OCI-LY7 (cell line): ENCODE data around the gene ITGB6. TPM values are rescaled to one million over a fixed set of nuclear protein-coding genes. Genes with fewer than 3 reads are reported as not detected.

Source experiments
- BruUV-seq: library from RNA; stranded (reverse); fragments of 400-500 nt; replicated peaks from 2 replicates; lab custom pipeline; 2021; lab: Mats Ljungman, UMichigan
- CTCF ChIA-PET: fragments of 300-600 bp; sonication (Branson Sonifier 250); formaldehyde crosslinking; loops from one replicate; lab custom pipeline; 2022; ENCODE audit warnings: antibody characterized with exemption; ENCODE audit not compliant: unreplicated experiment; lab: Charles Lee
- POLR2A ChIA-PET: fragments of 300-600 bp; sonication (Branson Sonifier 250); formaldehyde crosslinking; loops from one replicate; lab custom pipeline; 2022; ENCODE audit warnings: antibody characterized with exemption; lab: Charles Lee
- DNase-seq: peaks from one replicate; pipeline ENCODE4 v3.0.0-alpha.2; 2015; ENCODE audit warnings: low spot score
- H2AFZ ChIP-seq: fragments of 200-600 bp; sonication (generic), shearing (Covaris generic); 2 replicates; pipeline ENCODE4 v1.6.1; 2014; ENCODE audit warnings: mild to moderate bottlenecking, antibody characterized with exemption, low read length, moderate library complexity
- H3K27ac ChIP-seq: fragments of 200-600 bp; sonication (generic); 2 replicates; pipeline ENCODE4 v1.5.1; 2014; ENCODE audit warnings: mixed run types, low read depth, mild to moderate bottlenecking, moderate library complexity, low read length, inconsistent platforms; ENCODE audit not compliant: poor library complexity, severe bottlenecking
- H3K36me3 ChIP-seq: fragments of 200-600 bp; sonication (generic); 2 replicates; pipeline ENCODE4 v1.6.1; 2014; ENCODE audit warnings: mild to moderate bottlenecking, antibody characterized with exemption, low read length, moderate library complexity, mixed read lengths; ENCODE audit not compliant: insufficient read depth
- H3K4me1 ChIP-seq: fragments of 200-600 bp; sonication (generic); 2 replicates; pipeline ENCODE4 v1.5.1; 2014; ENCODE audit warnings: mild to moderate bottlenecking, low read length; ENCODE audit not compliant: insufficient read depth, poor library complexity, severe bottlenecking
- H3K4me2 ChIP-seq: fragments of 200-600 bp; sonication (generic); 2 replicates; pipeline ENCODE4 v1.6.1; 2014; ENCODE audit warnings: mild to moderate bottlenecking, low read length
- H3K4me3 ChIP-seq: fragments of 200-600 bp; sonication (generic); 2 replicates; pipeline ENCODE4 v1.5.1; 2014; ENCODE audit warnings: mild to moderate bottlenecking, low read depth, low read length; ENCODE audit not compliant: poor library complexity, severe bottlenecking
- H3K79me2 ChIP-seq: fragments of 200-600 bp; sonication (generic); 2 replicates; pipeline ENCODE4 v1.6.1; 2016; ENCODE audit warnings: low read depth, mild to moderate bottlenecking, low read length, moderate library complexity, mixed read lengths; ENCODE audit not compliant: insufficient read depth
- H3K9me2 ChIP-seq: fragments of 200-600 bp; sonication (generic); 2 replicates; pipeline ENCODE4 v1.6.1; 2016; ENCODE audit warnings: mild to moderate bottlenecking, low read length, mixed read lengths; ENCODE audit not compliant: insufficient read depth
- H3K9me3 ChIP-seq: fragments of 200-600 bp; sonication (generic); 2 replicates; pipeline ENCODE4 v1.6.1; 2014; ENCODE audit warnings: mild to moderate bottlenecking, mixed run types, low read length, mixed read lengths
- H4K20me1 ChIP-seq: fragments of 200-600 bp; sonication (generic); 2 replicates; pipeline ENCODE4 v1.6.1; 2014; ENCODE audit warnings: mild to moderate bottlenecking, antibody characterized with exemption, low read length, moderate library complexity, mixed read lengths; ENCODE audit not compliant: insufficient read depth
- EZH2phosphoT487 ChIP-seq: fragments of 200-600 bp; sonication (generic); IDR thresholded peaks from 2 replicates; pipeline ENCODE4 v1.6.1; 2018; ENCODE audit warnings: low read depth, borderline replicate concordance, mild to moderate bottlenecking, mixed run types, antibody characterized with exemption, low read length, moderate library complexity, mixed read lengths
- intact Hi-C: fragments of 100-400 bp; cut with micrococcal nuclease; formaldehyde crosslinking; loops from one replicate; pipeline ENCODE4 v1.10.0; 2022; ENCODE audit not compliant: unreplicated experiment
- total RNA-seq, 2 experiments: library from RNA; depleted of rRNA in 1 of 2; stranded (reverse); fragments of >200 nt in 1 of 2; shearing (Covaris generic) in 1 of 2; gene quantifications; 2 replicates each; pipeline ENCODE4 v1.2.3, GENCODE V29; 2014 to 2022
- TF ChIP-seq, protein P1 (sequence below): fragments of 200-600 bp; sonication (generic); conservative IDR thresholded peaks from 2 replicates; pipeline ENCODE4 v1.5.1; 2014; ENCODE audit warnings: mild to moderate bottlenecking, antibody characterized with exemption, low read length, moderate library complexity, mixed read lengths

Gene ITGB6
- total RNA-seq, 2 experiments from 2014 or later = not detected

DNA sequence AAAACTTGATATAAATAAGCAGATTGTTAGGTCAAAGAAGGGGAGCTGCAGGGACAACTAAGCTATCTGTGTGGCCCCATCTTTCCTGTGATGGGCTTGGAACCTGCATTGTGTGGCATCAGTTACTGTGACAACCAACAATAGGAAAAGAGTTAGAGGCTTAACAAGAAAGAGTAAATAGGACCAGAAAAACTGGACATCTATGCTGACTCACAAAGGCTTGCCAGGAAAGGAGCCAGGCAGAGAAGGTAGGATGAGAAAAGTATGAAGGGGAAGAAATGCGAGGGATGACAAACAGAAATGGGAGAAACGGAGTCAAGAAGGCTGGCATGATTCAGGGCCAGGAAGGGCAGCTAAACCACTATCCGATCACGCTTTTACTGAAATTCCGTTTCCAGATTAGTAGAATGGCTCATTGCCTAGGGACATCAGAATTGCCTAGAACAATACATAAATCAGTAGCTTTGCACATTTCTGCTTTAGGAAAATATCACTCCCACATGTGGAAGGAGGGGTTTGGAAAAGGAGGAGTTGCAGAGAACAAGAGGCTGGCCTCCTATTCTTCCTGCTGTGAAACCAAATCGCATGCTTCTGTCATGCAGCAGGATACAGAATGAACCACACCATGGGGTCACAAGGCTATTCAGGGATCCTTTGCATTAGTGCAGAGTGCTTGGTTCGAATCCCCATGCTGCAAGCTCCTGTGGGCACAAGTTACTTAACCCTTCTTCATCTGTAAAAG, 144.9 kb downstream of the ITGB6 start:
- Histone ChIP-seq H3K79me2 (no peaks in the 10 kb centered on the region), H3K9me2 (no peaks in the 10 kb centered on the region), H3K4me1 (no peaks in the 10 kb centered on the region), H4K20me1 (no peaks in the 10 kb centered on the region), H3K36me3 (no peaks in the 10 kb centered on the region), H3K4me2 (no peak overlapping the region), H3K27ac (no peak overlapping the region), H3K9me3 (no peaks in the 10 kb centered on the region), H2AFZ (no peak overlapping the region), H3K4me3 (no peak overlapping the region)
- ChIA-PET CTCF (no interaction called here), POLR2A (interaction anchor here (0.8 to 1.0 kb wide), 3 partner anchors 8 to 352 kb away, joined by 3 to 5 read pairs (median 4); no protein-coding TSS in a partner anchor)
- TF ChIP-seq, protein P1, sequence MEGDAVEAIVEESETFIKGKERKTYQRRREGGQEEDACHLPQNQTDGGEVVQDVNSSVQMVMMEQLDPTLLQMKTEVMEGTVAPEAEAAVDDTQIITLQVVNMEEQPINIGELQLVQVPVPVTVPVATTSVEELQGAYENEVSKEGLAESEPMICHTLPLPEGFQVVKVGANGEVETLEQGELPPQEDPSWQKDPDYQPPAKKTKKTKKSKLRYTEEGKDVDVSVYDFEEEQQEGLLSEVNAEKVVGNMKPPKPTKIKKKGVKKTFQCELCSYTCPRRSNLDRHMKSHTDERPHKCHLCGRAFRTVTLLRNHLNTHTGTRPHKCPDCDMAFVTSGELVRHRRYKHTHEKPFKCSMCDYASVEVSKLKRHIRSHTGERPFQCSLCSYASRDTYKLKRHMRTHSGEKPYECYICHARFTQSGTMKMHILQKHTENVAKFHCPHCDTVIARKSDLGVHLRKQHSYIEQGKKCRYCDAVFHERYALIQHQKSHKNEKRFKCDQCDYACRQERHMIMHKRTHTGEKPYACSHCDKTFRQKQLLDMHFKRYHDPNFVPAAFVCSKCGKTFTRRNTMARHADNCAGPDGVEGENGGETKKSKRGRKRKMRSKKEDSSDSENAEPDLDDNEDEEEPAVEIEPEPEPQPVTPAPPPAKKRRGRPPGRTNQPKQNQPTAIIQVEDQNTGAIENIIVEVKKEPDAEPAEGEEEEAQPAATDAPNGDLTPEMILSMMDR = no peak
- TF ChIP-seq EZH2phosphoT487 = no peak
- intact Hi-C loops = no loop called here
- no TSS peak for BruUV-seq
- DNase-seq = no peak

DNA sequence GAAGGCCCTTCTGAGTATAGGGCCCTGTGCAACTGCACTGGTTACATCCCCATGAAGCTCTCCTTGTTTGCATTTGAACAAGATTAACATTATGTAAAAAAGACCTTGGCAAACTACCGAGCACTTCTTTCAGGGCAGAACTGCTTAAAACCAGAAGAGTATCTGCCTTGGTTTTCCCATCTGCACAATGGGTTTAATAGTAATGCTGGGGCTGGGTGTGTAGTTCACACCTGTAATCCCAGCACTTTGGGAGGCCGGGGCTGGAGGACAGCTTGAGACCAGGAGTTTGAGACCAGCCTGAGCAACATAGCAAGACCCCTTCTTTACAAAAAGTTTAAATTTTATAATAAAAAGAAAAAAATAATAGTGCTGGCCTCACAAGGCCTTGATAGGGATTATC, 146.1 kb downstream of the ITGB6 start:
- CTCF ChIA-PET = no interaction called here
- BruUV-seq = no TSS peak

More for the DNA sequence above, 146.1 kb downstream of the ITGB6 start:
- no peaks in the 10 kb centered on the region for H4K20me1 ChIP-seq
- no peaks in the 10 kb centered on the region for H3K4me1 ChIP-seq
- H3K4me2 ChIP-seq = no peak overlapping the region
- no peak for DNase-seq
- POLR2A ChIA-PET = interaction anchor here (1.3 kb wide), 1 partner anchor 166 kb away, joined by 3 read pairs; no protein-coding TSS in a partner anchor
- no peaks in the 10 kb centered on the region for H3K79me2 ChIP-seq
- no peaks in the 10 kb centered on the region for H3K9me2 ChIP-seq
- H3K9me3 ChIP-seq = no peaks in the 10 kb centered on the region
- H3K4me3 ChIP-seq = no peak overlapping the region
- TF ChIP-seq, protein P1 = no peak
- TF ChIP-seq EZH2phosphoT487 = no peak
- no peak overlapping the region for H3K27ac ChIP-seq
- intact Hi-C loops = no loop called here
- H2AFZ ChIP-seq = no peak overlapping the region
- no peaks in the 10 kb centered on the region for H3K36me3 ChIP-seq
